K562 (cell line): Measurements from ENCODE around the gene TRIM45. TPM values are rescaled to one million over a fixed set of nuclear protein-coding genes. Genes with fewer than 3 reads are reported as not detected.

Experiments
- BRD4 ChIP-seq: fragments of 200-600 bp; sonication (generic); IDR thresholded peaks from 2 replicates; pipeline ENCODE4 v1.6.1; 2017; ENCODE audit warnings: inconsistent platforms
- FOXK2 ChIP-seq, 2 experiments: fragments of 450-650 bp; IDR thresholded peaks in 1 of 2; conservative IDR thresholded peaks in 1 of 2; 2 replicates each; pipeline ENCODE4 v1.6.1; 2016; ENCODE audit warnings: low read depth in 2 of 2, mild to moderate bottlenecking in 1 of 2
- GABPA ChIP-seq: fragments of 200-800 bp; sonication (Bioruptor generic); conservative IDR thresholded peaks from 2 replicates; pipeline ENCODE4 v1.6.1; 2016; ENCODE audit warnings: low read depth, missing genetic modification characterization, missing compliant biosample characterization
- GTF2A2 ChIP-seq: IDR thresholded peaks from 2 replicates; pipeline ENCODE4 v1.6.1; 2016; ENCODE audit warnings: mild to moderate bottlenecking, missing genetic modification characterization, missing compliant biosample characterization
- LCOR ChIP-seq: sonication (generic); formaldehyde crosslinking; IDR thresholded peaks from 2 replicates; pipeline ENCODE4 v1.8.0; 2022; ENCODE audit warnings: mild to moderate bottlenecking, missing genetic modification reagents
- PATZ1 ChIP-seq: fragments of 250-450 bp; sonication (Bioruptor Pico); IDR thresholded peaks from 2 replicates; pipeline ENCODE4 v1.5.0; 2020; ENCODE audit warnings: mild to moderate bottlenecking, borderline replicate concordance
- PCBP1 ChIP-seq: fragments of 200-400 bp; formaldehyde crosslinking; IDR thresholded peaks from 2 replicates; pipeline ENCODE4 v1.6.1; 2018; ENCODE audit warnings: mild to moderate bottlenecking, low read depth, low read length; ENCODE audit not compliant: poor library complexity, severe bottlenecking
- POLR2B ChIP-seq: fragments of 450-650 bp; IDR thresholded peaks from 2 replicates; pipeline ENCODE4 v1.6.1; 2018; ENCODE audit warnings: low read depth; ENCODE audit not compliant: partially characterized antibody
- PRPF4 ChIP-seq: fragments of 200-400 bp; formaldehyde crosslinking; IDR thresholded peaks from one replicate; pipeline ENCODE4 v1.6.1; 2017; ENCODE audit warnings: low read length, low read depth, mild to moderate bottlenecking; ENCODE audit not compliant: insufficient read depth, poor library complexity, severe bottlenecking
- SMARCC2 ChIP-seq: fragments of 450-650 bp; IDR thresholded peaks from 2 replicates; pipeline ENCODE4 v1.6.1; 2017; ENCODE audit warnings: antibody characterized with exemption, moderate library complexity, mild to moderate bottlenecking, low read depth
- UBTF ChIP-seq, 2 experiments: IDR thresholded peaks; 2 replicates each; pipeline ENCODE4 v1.6.1; 2012; ENCODE audit warnings: improper control_type of control experiment in 2 of 2, low read depth in 2 of 2, low read length in 2 of 2, borderline replicate concordance in 1 of 2
- ZBTB9 ChIP-seq: fragments of 450-650 bp; formaldehyde crosslinking; IDR thresholded peaks from 2 replicates; pipeline ENCODE4 v1.4.0; 2020; ENCODE audit warnings: mild to moderate bottlenecking, moderate library complexity
- ZFX ChIP-seq: sonication (generic); formaldehyde crosslinking; IDR thresholded peaks from 2 replicates; pipeline ENCODE4 v1.8.0; 2022; ENCODE audit warnings: mild to moderate bottlenecking, missing genetic modification reagents, moderate library complexity
- ZHX1 ChIP-seq: fragments of 150-350 bp; conservative IDR thresholded peaks from 2 replicates; pipeline ENCODE4 v1.6.1; 2014; ENCODE audit warnings: low read length
- ZNF23 ChIP-seq: fragments of 250-450 bp; sonication (Bioruptor Pico); IDR thresholded peaks from 2 replicates; pipeline ENCODE4 v1.4.0; 2020; ENCODE audit warnings: mild to moderate bottlenecking
- ZNF316 ChIP-seq: fragments of 450-650 bp; IDR thresholded peaks from 2 replicates; pipeline ENCODE4 v1.6.1; 2016
- ZNF444 ChIP-seq: fragments of 250-450 bp; sonication (Bioruptor Pico); IDR thresholded peaks from 2 replicates; pipeline ENCODE4 v1.4.0; 2020; ENCODE audit warnings: mild to moderate bottlenecking, moderate library complexity
- ZNF561 ChIP-seq: fragments of 450-650 bp; formaldehyde crosslinking; conservative IDR thresholded peaks from 2 replicates; pipeline ENCODE4 v1.4.0; 2020; ENCODE audit warnings: mild to moderate bottlenecking, moderate library complexity
- ZNF785 ChIP-seq: fragments of 250-450 bp; sonication (Bioruptor Pico); IDR thresholded peaks from 2 replicates; pipeline ENCODE4 v1.4.0; 2020; ENCODE audit warnings: mild to moderate bottlenecking
- polyA plus RNA-seq, 8 experiments: library from polyadenylated mRNA; depleted of rRNA in 4 of 8; stranded (reverse) in 5 of 8; unstranded in 3 of 8; fragments of >200 nt; fragmentation: Nextera tagmentation in 2 of 8; fragmentation: Illumina TruSeq in 1 of 8; extraction: Ambion mirVana in 2 of 8; extraction: Trizol in 1 of 8; gene quantifications; 2 replicates each; pipeline versions ENCODE4 v1.2.1 to v1.2.3, GENCODE V29; 2011 to 2014; ENCODE audit warnings: inconsistent platforms in 1 of 8, missing spikeins in 1 of 8
- total RNA-seq, 7 experiments: library from RNA; depleted of rRNA in 6 of 7; stranded (reverse); fragments of >200 nt in 6 of 7; fragmentation: Illumina TruSeq in 2 of 7; extraction: Trizol in 2 of 7; gene quantifications; 2 replicates each; pipeline versions ENCODE4 v1.2.1 to v1.2.3, GENCODE V29; 2011 to 2021; ENCODE audit warnings: low replicate concordance in 1 of 7

Gene TRIM45
- total and polyA plus RNA-seq, 9 of the 15 experiments (the other 6 are each of a cell fraction or from before 2014, with no cell fraction given) = 1.9 to 6.2 (median 3.6) TPM

GRCh38 chr1:117121589-117122329, at the start of gene TRIM45 (continued):
- TF ChIP-seq ZNF23 (CRISPR knock-in tag) (no peak), PCBP1 (no peak), PATZ1 (CRISPR knock-in tag) (no peak), SMARCC2 (no peak), GABPA (tag) (no peak), GTF2A2 (no peak), ZNF444 (no peak), LCOR (CRISPR knock-in tag) (peak; percentile 89), UBTF (IDR thresholded peaks at IDR 0.05; ENCODE audit: borderline replicate concordance in 1 of 2, low read depth in 2 of 2, low read length in 2 of 2) (peak in 1 of 2 experiments; percentile 50; a peak in 2 of 4 replicates), ZFX (CRISPR knock-in tag) (peak; percentile 91), ZNF785 (CRISPR knock-in tag) (no peak), PRPF4 (no peak), BRD4 (no peak), POLR2B (peak; percentile 56), ZBTB9 (CRISPR knock-in tag) (0 out of 2 replicates have a peak, but pooled peaks have one; percentile 53), ZNF316 (peak; percentile 34), FOXK2 (conservative IDR thresholded peaks at IDR 0.05 in 1 of 2, IDR thresholded peaks at IDR 0.05 in 1 of 2; ENCODE audit: low read depth in 2 of 2) (no peak), ZHX1 (0 out of 2 replicates have a peak, but pooled peaks have one; percentile 62), ZNF561 (CRISPR knock-in tag) (no peak)
